Measurements from ENCODE around the gene POLR3A.

Gene POLR3A

DNA sequence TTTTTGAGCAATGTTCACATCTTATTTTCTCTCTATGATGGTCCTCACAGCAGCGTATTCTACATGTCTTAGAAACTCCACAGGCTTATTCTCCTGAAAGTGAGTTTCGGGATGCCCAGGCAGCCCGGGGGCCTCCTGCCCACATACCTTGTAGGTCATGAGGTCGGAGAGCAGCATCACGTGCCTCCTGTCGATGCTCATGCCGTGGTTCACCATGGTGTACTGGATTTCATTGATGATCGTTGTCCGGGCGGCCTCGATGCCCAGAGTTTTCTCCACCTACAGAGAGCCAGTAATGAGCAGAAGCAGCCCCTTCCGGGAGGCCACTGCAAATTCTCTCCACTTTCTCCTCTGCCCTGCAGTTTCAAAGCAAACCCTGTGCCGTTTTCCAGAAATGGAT, 48.0 kb downstream of the POLR3A start:
- no peak for DNase-seq (ENCODE audit: low read depth in 1 of 2, low spot score in 1 of 2)

DNA sequence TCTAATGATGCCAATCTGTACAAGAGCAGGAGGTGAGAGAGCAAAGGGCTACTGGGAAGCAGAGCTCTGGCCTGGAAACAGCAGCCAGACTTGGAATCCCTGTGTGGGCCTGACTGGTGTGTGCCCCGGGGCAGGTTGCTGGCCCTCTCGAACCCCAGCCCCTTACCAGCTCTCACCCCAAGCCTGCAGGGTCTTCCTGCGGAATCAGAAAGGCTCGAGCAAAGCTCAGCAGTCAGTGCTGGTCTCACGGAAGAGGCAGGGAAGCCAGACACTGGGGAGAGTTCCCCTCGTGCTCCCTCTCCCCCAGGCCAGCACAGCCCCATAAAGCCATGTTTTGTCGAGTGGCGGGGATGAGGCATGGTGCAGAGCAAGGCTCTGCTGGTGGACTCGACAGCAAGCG, 50.1 kb downstream of the POLR3A start:
- no peak for DNase-seq (ENCODE audit: low read depth in 1 of 2, low spot score in 1 of 2)

DNA sequence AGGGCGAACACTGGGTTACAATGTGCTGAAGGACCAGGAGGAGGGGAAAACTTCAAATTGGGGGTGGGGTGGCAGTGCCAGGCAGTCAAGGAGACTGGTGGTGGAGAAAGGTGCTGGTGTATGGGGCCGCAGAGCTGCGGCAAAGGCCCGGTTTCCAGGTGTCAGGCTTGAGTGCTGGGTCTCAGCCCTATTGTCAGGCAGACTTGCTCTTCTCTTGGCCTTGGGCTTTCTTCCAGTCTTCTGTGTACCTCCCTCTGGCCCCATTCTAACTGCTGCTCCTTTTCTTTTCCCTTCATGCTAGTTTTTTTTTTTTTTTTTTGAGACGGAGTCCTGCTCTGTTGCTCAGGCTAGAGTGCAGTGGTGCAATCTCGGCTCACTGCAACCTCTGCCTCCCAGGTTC, 51.0 kb downstream of the POLR3A start:
- DNase-seq (ENCODE audit: low read depth in 1 of 2, low spot score in 1 of 2) = no peak

DNA sequence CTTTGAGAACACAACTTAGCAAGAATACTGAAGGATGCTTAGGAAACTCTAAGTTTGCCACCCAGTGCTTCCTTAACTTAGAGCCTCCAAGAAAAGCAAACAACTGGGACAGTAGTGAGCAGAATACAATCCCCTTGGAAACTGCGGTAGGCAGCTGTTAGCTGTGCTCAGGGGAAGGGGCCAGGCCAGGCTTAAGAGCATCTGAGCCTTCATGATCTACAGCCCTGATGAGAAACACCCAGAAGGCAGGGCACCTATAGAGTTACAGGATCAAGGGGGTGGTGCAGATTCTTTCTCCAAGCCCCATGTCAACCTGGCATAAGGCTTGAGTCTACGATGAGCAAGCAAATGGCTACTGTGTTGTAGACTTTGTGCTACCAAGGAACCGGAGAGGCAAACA, 51.4 kb downstream of the POLR3A start:
- DNase-seq (ENCODE audit: low read depth in 1 of 2, low spot score in 1 of 2) = no peak

DNA sequence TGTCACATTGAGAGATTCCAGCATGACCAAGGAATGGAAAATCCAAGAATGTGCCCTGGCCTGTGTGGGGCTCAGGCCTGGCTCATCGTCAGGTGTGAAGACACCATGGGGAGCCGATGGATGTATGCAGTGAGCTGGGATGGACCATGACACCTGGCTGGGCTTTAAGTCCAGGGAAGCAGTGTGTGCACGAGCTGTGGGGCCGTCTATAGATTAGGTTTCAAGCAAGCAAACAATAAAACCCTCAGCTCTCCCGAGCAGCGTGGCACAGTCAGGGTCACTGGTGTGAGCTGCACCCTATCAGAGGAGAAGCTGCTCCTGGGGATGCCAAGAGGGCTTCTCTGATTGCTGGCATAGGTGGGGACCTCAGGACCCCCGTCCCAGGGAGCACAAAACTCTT, 52.3 kb downstream of the POLR3A start:
- no peak for DNase-seq (ENCODE audit: low read depth in 1 of 2, low spot score in 1 of 2)

DNA sequence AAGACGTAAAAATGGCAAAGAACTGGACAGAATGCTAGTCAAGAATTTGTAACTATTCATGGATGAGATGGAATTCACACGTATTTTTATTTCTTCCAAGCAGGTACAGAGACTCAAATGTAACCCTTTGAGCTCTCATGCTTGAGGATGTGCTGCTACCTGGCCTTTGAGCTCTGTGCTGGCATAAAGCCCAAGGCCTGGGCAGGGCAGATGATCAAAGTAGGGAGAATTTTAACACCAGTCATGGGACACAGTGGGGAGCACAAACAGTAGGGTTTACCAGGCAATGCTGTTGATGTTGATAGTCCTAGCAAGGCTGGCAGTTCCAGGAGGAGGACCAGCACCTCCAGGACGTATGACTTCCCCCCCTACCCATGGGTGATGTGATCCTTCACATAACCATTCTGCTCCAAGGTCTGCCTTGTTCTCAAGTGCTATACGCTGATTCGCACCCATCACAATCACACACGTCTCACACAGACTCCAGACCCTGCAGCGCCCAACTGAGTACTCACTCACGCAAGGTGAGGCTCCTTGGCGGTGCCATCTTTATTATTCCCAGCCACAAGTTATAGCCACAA, 54.1 kb downstream of the POLR3A start:
- DNase-seq (ENCODE audit: low read depth in 1 of 2, low spot score in 1 of 2) = no peak

DNA sequence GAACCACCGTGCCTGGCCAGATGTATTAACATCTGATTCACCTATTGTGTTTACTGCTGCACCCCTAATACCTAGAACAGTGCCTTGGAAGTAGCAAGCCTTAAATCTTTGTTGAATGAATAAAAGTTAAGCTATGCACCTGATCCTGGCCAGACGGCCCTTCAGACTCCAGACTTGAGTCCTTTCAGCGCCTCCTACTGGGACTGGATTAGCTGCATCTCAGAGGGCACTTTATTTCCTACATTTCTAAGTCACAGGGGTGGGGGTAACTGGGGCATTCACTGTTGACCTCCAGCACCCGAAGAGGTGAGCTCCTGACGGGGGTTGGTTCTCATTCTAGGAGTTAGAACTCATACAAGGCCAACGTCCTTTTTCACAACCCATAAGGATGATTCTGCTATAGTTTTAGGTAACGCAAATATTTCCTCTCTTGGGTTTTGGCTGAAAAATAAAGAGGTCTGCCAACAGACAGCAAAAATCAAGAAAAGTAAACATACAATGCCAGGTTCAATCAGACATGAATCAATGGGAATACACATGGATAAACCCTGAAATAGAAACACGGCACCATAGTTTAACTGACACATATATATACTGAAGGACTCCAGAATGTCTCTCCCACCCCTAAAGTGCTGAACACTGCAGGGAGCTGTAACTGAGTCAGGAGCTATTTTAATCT, 54.8 kb downstream of the POLR3A start:
- DNase-seq (ENCODE audit: low read depth in 1 of 2, low spot score in 1 of 2) = no peak

DNA sequence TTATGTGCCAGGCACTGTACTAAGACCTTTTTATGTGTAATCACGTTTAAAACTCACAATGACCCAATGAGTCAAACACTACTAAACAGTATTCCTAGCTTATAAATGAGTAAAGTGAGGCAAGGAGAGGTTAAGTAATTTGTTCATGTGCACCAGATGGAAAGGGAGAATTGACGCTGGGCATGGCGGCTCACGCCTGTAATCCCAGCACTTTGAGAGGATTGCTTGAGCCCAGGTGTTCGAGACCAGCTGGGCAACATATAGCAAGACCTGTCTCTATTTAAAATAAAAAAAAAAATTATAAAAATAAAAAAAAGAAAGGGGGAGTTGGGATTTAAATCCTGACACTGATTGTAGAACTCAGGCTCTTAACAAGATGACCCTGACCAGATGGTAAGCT, 56.0 kb downstream of the POLR3A start:
- no peak for DNase-seq (ENCODE audit: low read depth in 1 of 2, low spot score in 1 of 2)

DNA sequence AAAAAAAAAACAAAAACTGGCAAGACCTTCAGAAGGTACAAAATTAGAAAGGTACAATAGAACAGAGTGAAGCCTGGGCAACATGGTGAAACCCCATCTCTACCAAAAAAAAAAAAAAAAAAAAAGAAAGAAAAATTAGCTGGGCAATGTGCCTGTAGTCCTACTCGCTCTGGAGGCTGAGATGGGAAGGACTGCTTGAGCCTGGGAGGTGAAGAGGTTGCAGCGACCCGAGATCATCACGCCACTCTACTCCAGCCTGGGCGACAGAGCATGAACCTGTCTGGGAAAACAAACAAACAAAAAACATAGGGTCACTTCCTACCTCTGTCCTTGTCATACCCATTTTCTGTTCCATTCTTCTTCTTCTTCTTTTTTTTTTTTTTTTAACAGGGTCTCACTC, 57.2 kb downstream of the POLR3A start:
- DNase-seq (ENCODE audit: low read depth in 1 of 2, low spot score in 1 of 2) = no peak

DNA sequence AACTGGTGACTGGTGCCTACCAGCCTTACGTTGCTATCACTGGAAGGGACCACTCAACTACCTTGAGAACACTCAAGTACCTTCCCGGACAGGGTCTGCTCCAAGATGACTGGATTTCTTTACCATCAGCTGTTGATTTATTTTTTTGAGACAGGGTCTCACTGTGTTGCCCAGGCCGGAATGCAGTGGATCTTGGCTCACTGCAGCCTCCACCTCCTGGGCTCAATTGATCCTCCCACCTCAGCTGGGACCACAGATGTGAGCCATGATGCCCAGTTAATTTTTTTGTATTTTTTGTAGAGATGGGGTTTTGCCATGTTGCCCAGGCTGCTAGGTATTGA, 57.5 kb downstream of the POLR3A start:
- no peak for DNase-seq (ENCODE audit: low read depth in 1 of 2, low spot score in 1 of 2)

DNA sequence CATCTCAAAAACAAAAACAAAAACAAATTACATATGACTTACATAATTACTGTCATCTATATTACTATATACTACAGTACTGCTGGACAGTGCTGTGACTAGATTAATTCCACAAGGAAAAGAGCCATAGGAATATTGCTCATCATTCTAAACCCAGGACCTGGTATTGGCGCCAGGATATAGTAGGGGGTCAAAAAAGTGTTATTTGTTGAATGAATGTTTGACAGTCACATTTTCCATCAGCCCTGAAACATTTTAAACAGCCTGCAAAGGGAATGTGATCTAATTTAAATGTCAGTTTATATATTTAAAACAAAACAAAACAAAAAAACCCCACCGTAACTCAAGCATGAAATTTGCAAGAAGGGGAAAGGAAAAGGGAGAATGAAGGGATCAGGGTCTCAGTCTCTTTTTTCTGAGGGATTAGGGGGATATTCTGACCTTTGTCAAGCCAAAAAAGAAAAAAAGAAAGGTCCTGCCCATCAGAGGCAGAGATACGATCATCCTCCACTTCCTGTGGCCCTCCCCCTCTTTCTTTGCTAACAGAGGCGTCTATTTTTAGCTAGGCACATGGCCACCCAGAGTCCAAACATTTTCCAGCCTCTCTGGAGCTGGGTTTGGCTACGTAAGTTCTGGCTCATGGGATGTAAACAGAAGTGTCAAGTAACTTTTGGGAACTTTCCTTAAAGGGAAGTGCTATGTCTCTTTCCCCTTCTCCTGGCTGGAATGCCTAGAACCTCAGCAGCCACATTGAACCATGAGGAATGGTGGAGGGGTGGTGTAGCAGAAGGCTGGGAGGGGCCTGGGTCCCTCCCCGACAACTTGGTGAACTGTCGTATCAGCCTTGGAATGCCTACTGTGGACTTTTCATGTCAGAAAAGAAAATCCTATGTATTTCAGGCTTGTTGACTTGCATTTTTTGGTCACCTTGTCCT, 58.2 kb downstream of the POLR3A start:
- DNase-seq (ENCODE audit: low read depth in 1 of 2, low spot score in 1 of 2) = no peak

DNA sequence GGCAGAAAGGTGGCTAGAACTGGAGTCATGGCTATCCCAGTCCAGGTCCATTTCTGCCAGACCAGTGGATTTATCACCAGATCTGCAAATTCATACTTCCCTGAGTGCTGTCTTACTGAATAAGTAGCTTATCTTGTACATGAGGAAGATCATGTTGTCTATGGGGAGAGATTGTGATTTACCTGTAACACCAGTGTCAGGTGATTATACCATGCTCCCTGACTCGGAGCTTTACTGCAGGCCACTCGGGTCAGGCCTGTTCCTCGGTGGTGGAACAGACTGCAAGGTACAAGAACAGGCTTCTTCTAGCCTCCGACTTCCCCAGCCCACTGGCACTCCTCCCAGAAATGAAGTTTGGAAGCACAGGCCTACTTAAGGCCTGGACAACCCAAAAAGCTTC, 60.2 kb downstream of the POLR3A start:
- DNase-seq (ENCODE audit: low read depth in 1 of 2, low spot score in 1 of 2) = no peak

DNA sequence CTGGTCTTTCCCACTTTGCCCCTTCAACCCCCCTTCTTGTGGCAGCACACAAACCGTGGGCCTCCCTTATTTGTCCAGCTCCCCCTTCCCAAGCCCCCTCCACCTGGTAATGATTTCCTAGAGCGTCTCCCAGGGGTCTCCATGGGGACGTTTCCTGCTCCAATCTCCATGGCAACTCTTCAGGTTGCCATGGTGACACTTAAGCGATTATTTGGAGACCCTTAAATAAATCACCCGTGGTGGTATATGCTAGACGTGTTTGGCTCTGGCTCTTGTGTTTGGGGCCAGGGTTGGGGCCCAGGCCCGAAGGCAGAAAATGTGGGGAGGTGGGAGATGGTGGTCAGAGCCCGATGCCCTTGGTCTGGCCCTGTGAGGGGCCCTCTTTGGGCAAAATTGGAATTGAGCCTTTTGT, 61.7 kb downstream of the POLR3A start:
- no peak for DNase-seq (ENCODE audit: low read depth in 1 of 2, low spot score in 1 of 2)

DNA sequence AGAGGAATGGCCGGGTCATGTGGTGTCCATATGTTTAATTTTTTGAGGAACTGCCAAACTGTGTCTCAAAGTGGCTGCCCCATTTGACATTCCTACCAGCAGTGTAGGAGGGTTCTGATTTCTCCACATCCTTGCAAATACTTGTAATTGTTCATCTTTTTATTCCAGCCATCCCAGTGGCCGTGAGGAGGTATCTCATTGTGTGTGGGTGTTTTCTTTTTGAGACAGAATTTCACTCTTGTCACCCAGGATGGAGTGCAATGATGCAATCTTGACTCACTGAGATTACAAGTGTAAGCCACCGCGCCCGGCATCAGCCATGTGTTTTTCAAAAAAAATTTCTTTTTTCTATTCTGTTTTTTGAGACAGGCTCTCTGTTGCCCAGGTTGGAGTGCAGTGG, 64.0 kb downstream of the POLR3A start:
- DNase-seq (ENCODE audit: low read depth in 1 of 2, low spot score in 1 of 2) = no peak

DNA sequence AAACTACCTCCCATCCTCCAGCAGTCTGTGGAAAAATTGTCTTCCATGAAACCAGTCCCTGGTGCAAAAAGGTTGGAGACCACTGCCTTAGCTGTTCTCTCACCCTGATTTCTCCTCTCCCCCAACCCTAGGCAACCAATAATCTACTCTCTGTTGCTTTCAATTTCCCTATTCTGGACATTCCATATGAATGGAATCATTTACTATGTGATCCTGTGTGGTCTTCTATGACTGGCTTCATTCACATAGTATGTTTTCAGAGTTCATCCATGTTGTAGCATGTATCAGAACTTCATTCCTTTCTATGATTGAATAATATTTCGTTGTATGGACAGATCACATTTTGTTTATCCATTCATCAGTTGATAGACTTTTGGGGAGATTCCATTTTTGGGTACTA, 64.5 kb downstream of the POLR3A start:
- no peak for DNase-seq (ENCODE audit: low read depth in 1 of 2, low spot score in 1 of 2)

DNA sequence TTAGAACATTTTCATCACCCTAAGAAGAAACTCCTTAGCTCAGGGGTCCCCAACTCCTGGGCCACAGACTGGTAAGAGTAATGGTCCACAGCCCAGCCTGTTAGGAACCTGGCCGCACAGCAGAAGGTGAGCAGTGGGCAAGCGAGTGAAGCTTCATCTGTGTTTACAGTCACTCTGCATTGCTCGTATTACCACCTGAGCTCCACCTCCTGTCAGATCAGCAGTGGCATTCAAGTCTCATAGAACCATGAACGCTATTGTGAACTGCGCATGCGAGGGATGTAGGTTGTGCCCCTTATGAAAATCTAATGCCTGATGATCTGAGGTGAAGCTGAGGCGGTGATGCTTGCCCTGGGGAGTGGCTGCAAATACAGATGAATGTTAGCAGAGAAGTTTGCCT, 65.4 kb downstream of the POLR3A start:
- DNase-seq (ENCODE audit: low read depth in 1 of 2, low spot score in 1 of 2) = no peak

DNA sequence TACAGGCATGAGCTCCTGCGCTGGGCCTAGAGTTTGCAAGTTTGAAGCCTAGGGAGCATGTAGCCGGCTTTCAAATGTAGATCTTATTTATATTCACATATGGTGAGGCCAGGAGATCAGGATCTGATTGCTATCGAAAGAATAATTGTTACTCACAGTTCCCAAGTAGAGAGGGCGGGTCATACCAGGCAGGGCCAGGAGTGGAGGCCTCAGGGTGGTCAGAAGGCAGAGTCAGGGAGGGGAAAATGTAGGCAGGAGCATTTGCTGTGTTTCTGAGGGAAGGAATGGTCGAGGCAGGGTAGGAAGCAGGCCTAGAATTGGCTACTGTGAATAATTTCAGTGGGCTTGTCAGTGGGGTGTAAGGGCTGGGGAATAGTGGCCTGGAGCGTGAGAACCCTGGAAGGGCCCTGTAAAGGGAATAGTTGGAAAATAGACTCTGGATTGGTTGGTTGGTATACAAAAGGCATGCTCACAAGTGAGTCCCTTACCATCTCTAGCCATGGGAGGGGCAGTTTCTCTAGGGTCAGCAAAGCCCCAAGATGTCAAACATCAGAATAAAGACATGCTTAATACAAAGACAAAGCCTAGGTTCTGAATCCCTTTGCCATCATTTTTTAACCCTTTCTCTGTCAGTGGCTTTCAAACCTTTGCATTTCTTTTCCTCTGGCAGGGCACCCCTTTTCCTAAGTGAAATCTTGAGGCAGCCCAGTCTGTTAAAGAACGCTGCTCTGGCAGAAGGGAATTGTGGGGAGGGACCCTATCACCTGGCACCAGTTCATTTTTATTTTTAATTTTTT, 66.8 kb downstream of the POLR3A start:
- no peak for DNase-seq (ENCODE audit: low read depth in 1 of 2, low spot score in 1 of 2)

DNA sequence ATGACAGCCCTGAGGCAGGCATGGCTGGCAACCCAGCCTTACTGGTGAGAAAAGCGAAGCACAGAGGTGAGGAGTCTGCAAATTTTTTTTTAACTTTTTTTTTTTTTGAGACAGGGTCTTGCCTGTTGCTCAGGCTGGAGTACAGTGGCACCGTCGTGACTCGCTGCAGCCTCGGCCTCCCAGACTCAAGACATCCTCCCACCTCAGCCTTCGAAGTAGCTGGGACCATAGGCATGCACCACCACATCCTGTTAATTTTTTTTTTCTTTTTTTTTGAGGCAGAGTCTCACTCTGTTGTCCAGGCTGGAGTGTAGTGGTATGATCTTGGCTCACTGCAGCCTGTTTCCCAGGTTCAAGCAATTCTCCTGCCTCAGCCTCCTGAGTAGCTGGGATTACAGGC, 67.6 kb downstream of the POLR3A start:
- DNase-seq (ENCODE audit: low read depth in 1 of 2, low spot score in 1 of 2) = no peak

DNA sequence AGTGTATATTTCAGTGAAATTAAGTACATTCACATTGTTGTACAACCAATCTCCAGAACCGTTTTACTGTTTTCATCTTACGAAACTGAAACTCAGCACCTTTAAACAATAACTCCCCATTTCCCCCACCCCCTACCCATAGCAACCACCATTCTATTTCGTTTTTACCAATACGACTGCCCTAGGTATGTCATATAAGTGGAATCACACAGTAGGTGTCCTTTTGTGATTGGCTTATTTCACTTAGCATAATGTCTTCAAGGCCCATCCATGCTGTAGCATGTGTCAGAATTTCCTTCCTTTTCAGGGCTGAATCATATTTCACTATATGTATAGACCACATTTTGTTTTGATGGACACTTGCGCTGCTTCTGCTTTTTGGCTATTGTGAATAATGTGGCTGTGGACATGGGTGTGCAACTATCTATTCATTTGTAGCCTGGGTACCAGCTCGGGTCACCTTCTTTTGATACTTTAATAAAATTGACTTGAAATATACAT, 68.4 kb downstream of the POLR3A start:
- DNase-seq (ENCODE audit: low read depth in 1 of 2, low spot score in 1 of 2) = no peak

DNA sequence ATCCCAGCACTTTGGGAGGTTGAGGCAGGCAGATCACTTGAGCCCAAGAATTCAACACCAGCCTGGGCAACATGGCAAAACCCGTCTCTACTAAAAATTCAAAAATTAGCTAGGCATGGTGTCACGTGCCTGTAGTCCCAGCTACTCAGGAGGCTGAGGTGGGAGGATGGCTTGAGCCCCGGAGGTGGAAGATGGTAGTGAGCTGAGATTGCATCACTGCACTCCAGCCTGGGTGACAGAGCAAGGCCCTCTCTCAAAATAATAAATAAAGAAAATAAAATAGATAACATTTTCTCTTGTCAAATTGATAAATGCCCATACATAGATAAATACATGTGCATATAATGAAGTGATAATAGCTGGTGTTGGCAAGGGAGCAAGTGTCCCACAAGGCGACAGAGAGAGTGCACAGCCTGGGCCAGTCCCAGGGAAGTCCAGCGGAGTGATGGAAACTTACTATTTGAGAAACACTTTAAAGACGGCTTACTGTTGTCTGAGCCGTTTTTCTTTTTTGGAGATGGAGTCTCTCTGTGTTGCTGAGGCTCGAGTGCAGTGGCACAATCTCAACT, 69.3 kb downstream of the POLR3A start:
- DNase-seq (ENCODE audit: low read depth in 1 of 2, low spot score in 1 of 2) = no peak

DNA sequence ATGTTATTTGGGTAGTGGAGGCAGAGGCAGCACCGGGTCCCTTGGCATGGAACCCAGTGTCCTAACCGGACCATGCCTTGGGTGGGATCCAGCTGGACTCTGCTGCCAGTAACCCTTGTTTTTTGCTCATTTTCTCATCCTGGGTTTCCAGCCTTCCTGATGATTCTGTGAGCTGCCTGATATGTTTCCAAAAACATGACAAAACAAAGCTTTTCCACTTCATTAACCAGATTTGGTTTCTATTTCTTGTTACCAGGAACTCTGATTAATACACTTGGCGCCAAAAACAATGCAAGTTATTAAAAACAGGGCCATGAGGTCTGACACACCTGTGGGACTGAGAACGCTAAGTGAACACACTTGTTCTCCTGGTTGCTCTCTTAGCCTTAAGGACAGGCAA, 69.9 kb downstream of the POLR3A start:
- no peak for DNase-seq (ENCODE audit: low read depth in 1 of 2, low spot score in 1 of 2)

Measured in stimulated activated CD4-positive, alpha-beta T cell treated with anti-CD3 and anti-CD28 coated beads, Interleukin-15, amount 100 ng/mL, for 1 hour (primary cell).